Panc1 (cell line): ENCODE results near the gene CMIP. TPM values are rescaled to one million over a fixed set of nuclear protein-coding genes. Genes with fewer than 3 reads are reported as not detected.

ENCODE experiments used
- ATAC-seq: fragments of 200-7000 bp; cut with Tn5 transposase; 2 replicates; pipeline ENCODE4 v1.9.1; 2020; ENCODE audit warnings: mild to moderate bottlenecking, moderate library complexity
- BruUV-seq: library from RNA; stranded (reverse); fragments of 400-500 nt; replicated peaks from 2 replicates; lab custom pipeline; 2021; lab: Mats Ljungman, UMichigan
- CTCF ChIA-PET: fragments of 300-600 bp; sonication (Branson Sonifier 250); formaldehyde crosslinking; loops from one replicate; lab custom pipeline; 2022; ENCODE audit warnings: antibody characterized with exemption; lab: Charles Lee
- POLR2A ChIA-PET: fragments of 300-600 bp; sonication (Branson Sonifier 250); formaldehyde crosslinking; loops from one replicate; lab custom pipeline; 2022; ENCODE audit warnings: antibody characterized with exemption; lab: Charles Lee
- DNase-seq: peaks from one replicate; pipeline ENCODE4 v3.0.0-alpha.2; 2010; ENCODE audit warnings: low read depth, low spot score
- H3K27ac ChIP-seq: 2 replicates; pipeline ENCODE4 v1.5.1; 2011; ENCODE audit warnings: mild to moderate bottlenecking, low read length, inconsistent platforms
- H3K27me3 ChIP-seq: fragments of 200-500 bp; sonication (Bioruptor generic); 2 replicates; pipeline ENCODE4 v1.6.0; 2014; ENCODE audit warnings: low read length, inconsistent platforms; ENCODE audit not compliant: control insufficient read depth, insufficient read depth
- H3K36me3 ChIP-seq: fragments of 200-500 bp; sonication (Bioruptor generic); 2 replicates; pipeline ENCODE4 v1.5.1; 2014; ENCODE audit warnings: inconsistent platforms, mild to moderate bottlenecking, low read length, moderate library complexity; ENCODE audit not compliant: control insufficient read depth, insufficient read depth
- H3K4me1 ChIP-seq: 2 replicates; pipeline ENCODE4 v1.5.1; 2011; ENCODE audit warnings: inconsistent platforms, mild to moderate bottlenecking, low read length, moderate library complexity; ENCODE audit not compliant: control insufficient read depth, insufficient read depth
- H3K4me3 ChIP-seq, 2 experiments: 2 replicates each; pipeline ENCODE4 v1.5.1; 2011 to 2012; ENCODE audit warnings: low read depth in 2 of 2, low read length in 2 of 2, mild to moderate bottlenecking in 2 of 2, inconsistent platforms in 1 of 2, moderate library complexity in 1 of 2
- H3K9me3 ChIP-seq: fragments of 200-500 bp; sonication (Bioruptor generic); 2 replicates; pipeline ENCODE4 v1.5.1; 2014; ENCODE audit warnings: low read depth, mild to moderate bottlenecking, inconsistent platforms, low read length, moderate library complexity; ENCODE audit not compliant: control insufficient read depth, insufficient read depth
- POLR2AphosphoS5 ChIP-seq: IDR thresholded peaks from 2 replicates; pipeline ENCODE4 v1.6.1; 2012; ENCODE audit warnings: mild to moderate bottlenecking, low read depth, low read length, moderate library complexity
- REST ChIP-seq, 2 experiments: IDR thresholded peaks; 2 replicates each; pipeline ENCODE4 v1.6.1; 2011 to 2012; ENCODE audit warnings: low read depth in 2 of 2, control low read depth in 1 of 2, low read length in 1 of 2, mild to moderate bottlenecking in 1 of 2, moderate library complexity in 1 of 2; ENCODE audit not compliant: insufficient read depth in 1 of 2
- SIN3A ChIP-seq: IDR thresholded peaks from 2 replicates; pipeline ENCODE4 v1.6.1; 2012; ENCODE audit warnings: low read depth, mild to moderate bottlenecking, low read length, moderate library complexity, borderline replicate concordance; ENCODE audit not compliant: insufficient read depth
- TCF7L2 ChIP-seq: IDR thresholded peaks from 2 replicates; pipeline ENCODE4 v1.6.1; 2011; ENCODE audit warnings: mild to moderate bottlenecking, low read depth, low read length, inconsistent platforms
- in situ Hi-C: cut with HindIII; loops from 2 replicates; pipeline ENCODE4 v1.10.0; 2016; ENCODE audit warnings: low sequenced_read_pairs, low pct_unique_long_range_greater_than_20kb
- intact Hi-C: fragments of 100-400 bp; cut with micrococcal nuclease; formaldehyde crosslinking; loops from one replicate; pipeline ENCODE4 v1.10.0; 2022; ENCODE audit not compliant: unreplicated experiment
- total RNA-seq: library from RNA; stranded (reverse); gene quantifications from one replicate; pipeline ENCODE4 v1.2.1, GENCODE V29; 2021; ENCODE audit not compliant: unreplicated experiment
- TF ChIP-seq, protein P1 (sequence below): fragments of 450-650 bp; IDR thresholded peaks from 2 replicates; pipeline ENCODE4 v1.5.1; 2017; ENCODE audit warnings: mild to moderate bottlenecking

Gene CMIP
- total RNA-seq, 1 experiment from 2014 or later = 49.7 TPM

- BruUV-seq = no TSS peak
Observed at GRCh38 chr16:81589975-81590650, 145.5 kb downstream of the CMIP start.

DNA sequence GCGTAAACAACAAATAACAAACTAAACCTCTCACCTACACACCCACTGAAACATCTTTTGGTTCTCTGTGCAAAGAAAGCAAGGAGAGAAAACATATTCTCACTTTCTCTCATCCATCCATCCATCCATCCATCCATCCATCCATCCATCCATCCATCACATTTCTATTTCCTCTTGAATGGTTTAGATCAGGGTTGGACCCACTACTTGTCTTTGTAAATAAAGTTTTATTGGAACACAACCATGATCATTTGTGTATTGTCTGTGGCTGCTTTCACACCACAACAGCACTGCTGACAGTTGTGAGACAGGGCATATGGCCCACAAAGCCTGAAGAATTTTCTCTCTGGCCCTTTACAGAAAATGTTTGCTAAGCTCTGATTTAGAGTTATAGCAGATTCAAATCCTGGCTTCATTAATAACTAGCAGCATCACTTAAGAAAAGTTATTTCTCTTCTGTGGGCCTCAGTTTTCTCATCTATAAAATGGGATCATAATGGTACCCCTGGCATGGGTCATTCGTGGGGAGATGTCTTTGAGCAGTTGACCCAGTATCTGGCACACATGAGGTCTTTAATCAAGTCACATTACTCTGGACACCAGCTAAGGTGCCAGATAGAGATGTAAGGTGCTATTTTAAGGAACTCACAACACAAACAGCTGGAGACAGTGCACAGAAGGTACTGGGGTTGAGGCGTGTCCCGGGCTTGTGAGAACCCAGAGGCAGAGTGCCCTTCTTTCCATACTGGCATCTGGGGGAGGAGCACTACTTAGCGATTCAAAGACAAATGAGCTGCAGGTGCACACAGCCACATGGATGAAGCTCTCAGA is 146.3 kb downstream of the CMIP start:
- DNase-seq = no peak

More at GRCh38 chr16:81589975-81590650, 145.5 kb downstream of the CMIP start:
- ChIA-PET POLR2A (no interaction called here), CTCF (no interaction called here)
- DNase-seq (no peak), ATAC-seq (no peak)
- Histone ChIP-seq H3K4me3 (no peak overlapping the region), H3K36me3 (no peaks in the 10 kb centered on the region), H3K27me3 (no peaks in the 10 kb centered on the region), H3K9me3 (no peaks in the 10 kb centered on the region), H3K27ac (0 out of 2 replicates have a peak overlapping the region, but pooled peaks have one; percentile 17), H3K4me1 (peaks cover 36% of the 10 kb centered on the region)
- in situ Hi-C loops (no loop called here), intact Hi-C loops (loop anchor here (10.0 kb wide), 2 partner anchors 95 to 185 kb away; no protein-coding TSS in a partner anchor)
- TF ChIP-seq TCF7L2 (no peak), SIN3A (no peak), REST (IDR thresholded peaks at IDR 0.05; ENCODE audit: insufficient read depth in 1 of 2, low read depth in 2 of 2, low read length in 1 of 2) (no peak), POLR2AphosphoS5 (no peak)
- TF ChIP-seq, protein P1, sequence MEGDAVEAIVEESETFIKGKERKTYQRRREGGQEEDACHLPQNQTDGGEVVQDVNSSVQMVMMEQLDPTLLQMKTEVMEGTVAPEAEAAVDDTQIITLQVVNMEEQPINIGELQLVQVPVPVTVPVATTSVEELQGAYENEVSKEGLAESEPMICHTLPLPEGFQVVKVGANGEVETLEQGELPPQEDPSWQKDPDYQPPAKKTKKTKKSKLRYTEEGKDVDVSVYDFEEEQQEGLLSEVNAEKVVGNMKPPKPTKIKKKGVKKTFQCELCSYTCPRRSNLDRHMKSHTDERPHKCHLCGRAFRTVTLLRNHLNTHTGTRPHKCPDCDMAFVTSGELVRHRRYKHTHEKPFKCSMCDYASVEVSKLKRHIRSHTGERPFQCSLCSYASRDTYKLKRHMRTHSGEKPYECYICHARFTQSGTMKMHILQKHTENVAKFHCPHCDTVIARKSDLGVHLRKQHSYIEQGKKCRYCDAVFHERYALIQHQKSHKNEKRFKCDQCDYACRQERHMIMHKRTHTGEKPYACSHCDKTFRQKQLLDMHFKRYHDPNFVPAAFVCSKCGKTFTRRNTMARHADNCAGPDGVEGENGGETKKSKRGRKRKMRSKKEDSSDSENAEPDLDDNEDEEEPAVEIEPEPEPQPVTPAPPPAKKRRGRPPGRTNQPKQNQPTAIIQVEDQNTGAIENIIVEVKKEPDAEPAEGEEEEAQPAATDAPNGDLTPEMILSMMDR = no peak

More for the DNA sequence above, 146.3 kb downstream of the CMIP start:
- no peak for ATAC-seq
- Histone ChIP-seq H3K27ac (no peak overlapping the region), H3K36me3 (no peaks in the 10 kb centered on the region), H3K9me3 (no peaks in the 10 kb centered on the region), H3K27me3 (no peaks in the 10 kb centered on the region), H3K4me1 (peaks cover 28% of the 10 kb centered on the region), H3K4me3 (no peak overlapping the region)
- ChIA-PET CTCF (no interaction called here), POLR2A (interaction anchor here (0.5 kb wide), 1 partner anchor 173 kb away, joined by 6 read pairs; no protein-coding TSS in a partner anchor)
- in situ Hi-C loops = no loop called here
- intact Hi-C loops = no loop called here
- no TSS peak for BruUV-seq
- TF ChIP-seq REST (IDR thresholded peaks at IDR 0.05; ENCODE audit: insufficient read depth in 1 of 2, low read depth in 2 of 2, low read length in 1 of 2) = no peak
- TF ChIP-seq SIN3A = no peak
- TF ChIP-seq POLR2AphosphoS5 = no peak
- no peak for TF ChIP-seq TCF7L2
- TF ChIP-seq, protein P1 = no peak
